Measurements from ENCODE around the gene SLC39A11.
"Not testable (repeated sequence)": the region's sequence is repeated elsewhere in the genome, so short reads cannot be mapped to it uniquely, and the experiment has no call there.

The SLC39A11 gene

GRCh38 chr17:72710834-72711233, 381.7 kb downstream of the SLC39A11 start:
- no peaks in the 10 kb centered on the region for H3K79me2 ChIP-seq (ENCODE audit: low read length)
- H2AFZ ChIP-seq (ENCODE audit: low read length): no peak overlapping the region
- H3K9ac ChIP-seq (ENCODE audit: low read length): no peak overlapping the region
- DNase-seq: no peak
- H3K27me3 ChIP-seq (replicated peaks; ENCODE audit: insufficient read depth, low read length): no peaks in the 10 kb centered on the region
- no peaks in the 10 kb centered on the region for H3K36me3 ChIP-seq (replicated peaks; ENCODE audit: insufficient read depth, low read length)
- H3K4me1 ChIP-seq (ENCODE audit: low read length): peaks cover 9% of the 10 kb centered on the region
- H3F3A ChIP-seq (ENCODE audit: insufficient read depth, low read length): peaks cover 6% of the 10 kb centered on the region
- no peaks in the 10 kb centered on the region for H4K20me1 ChIP-seq (ENCODE audit: insufficient read depth, low read length)
- H3K9me3 ChIP-seq (replicated peaks; ENCODE audit: insufficient read depth, low read length): no peaks in the 10 kb centered on the region
- H3K27ac ChIP-seq (ENCODE audit: low read length): no peak overlapping the region
- H3K4me2 ChIP-seq (ENCODE audit: low read depth, low read length): no peak overlapping the region
- TF ChIP-seq EZH2 (optimal IDR thresholded peaks at IDR 0.05; ENCODE audit: low read depth, low read length) (no peak), CTCF (IDR thresholded peaks at IDR 0.05; ENCODE audit: low read length) (no peak), EZH2phosphoT487 (IDR thresholded peaks at IDR 0.05; ENCODE audit: low read length) (no peak)
- no peak overlapping the region for H3K4me3 ChIP-seq (ENCODE audit: low read length)
- no peaks in the 10 kb centered on the region for H3K9me2 ChIP-seq (replicated peaks; ENCODE audit: insufficient read depth, low read length)

GRCh38 chr17:72710202-72710601, 382.3 kb downstream of the SLC39A11 start:
- no peak overlapping the region for H3K4me2 ChIP-seq (ENCODE audit: low read depth, low read length)
- no peaks in the 10 kb centered on the region for H3K27me3 ChIP-seq (replicated peaks; ENCODE audit: insufficient read depth, low read length)
- H3K79me2 ChIP-seq (ENCODE audit: low read length): no peaks in the 10 kb centered on the region
- no peaks in the 10 kb centered on the region for H3K9me2 ChIP-seq (replicated peaks; ENCODE audit: insufficient read depth, low read length)
- H4K20me1 ChIP-seq (ENCODE audit: insufficient read depth, low read length): no peaks in the 10 kb centered on the region
- no peak overlapping the region for H3K9ac ChIP-seq (ENCODE audit: low read length)
- no peak overlapping the region for H3K4me3 ChIP-seq (ENCODE audit: low read length)
- H3K36me3 ChIP-seq (replicated peaks; ENCODE audit: insufficient read depth, low read length): no peaks in the 10 kb centered on the region
- no peak overlapping the region for H3K27ac ChIP-seq (ENCODE audit: low read length)
- peaks cover 15% of the 10 kb centered on the region for H3K4me1 ChIP-seq (ENCODE audit: low read length)
- no peaks in the 10 kb centered on the region for H3K9me3 ChIP-seq (replicated peaks; ENCODE audit: insufficient read depth, low read length)
- TF ChIP-seq EZH2 (optimal IDR thresholded peaks at IDR 0.05; ENCODE audit: low read depth, low read length) (no peak), EZH2phosphoT487 (IDR thresholded peaks at IDR 0.05; ENCODE audit: low read length) (no peak), CTCF (IDR thresholded peaks at IDR 0.05; ENCODE audit: low read length) (no peak)
- peaks cover 9% of the 10 kb centered on the region for H3F3A ChIP-seq (ENCODE audit: insufficient read depth, low read length)
- no peak for DNase-seq
- H2AFZ ChIP-seq (ENCODE audit: low read length): no peak overlapping the region

- H3K9ac ChIP-seq (ENCODE audit: low read length); H3F3A ChIP-seq (ENCODE audit: insufficient read depth, low read length); H3K9me2 ChIP-seq (replicated peaks; ENCODE audit: insufficient read depth, low read length); H4K20me1 ChIP-seq (ENCODE audit: insufficient read depth, low read length); H2AFZ ChIP-seq (ENCODE audit: low read length); H3K79me2 ChIP-seq (ENCODE audit: low read length); H3K27me3 ChIP-seq (replicated peaks; ENCODE audit: insufficient read depth, low read length); H3K36me3 ChIP-seq (replicated peaks; ENCODE audit: insufficient read depth, low read length); H3K9me3 ChIP-seq (replicated peaks; ENCODE audit: insufficient read depth, low read length); DNase-seq; H3K4me3 ChIP-seq (ENCODE audit: low read length); H3K27ac ChIP-seq (ENCODE audit: low read length); H3K4me2 ChIP-seq (ENCODE audit: low read depth, low read length): not testable (repeated sequence)
- H3K4me1 ChIP-seq (ENCODE audit: low read length): peaks cover 15% of the 10 kb centered on the region
These were observed 383.8 kb downstream of the SLC39A11 start for GRCh38 chr17:72708682-72709081.

- no peaks in the 10 kb centered on the region for H3K9me3 ChIP-seq (replicated peaks; ENCODE audit: insufficient read depth, low read length)
- no peaks in the 10 kb centered on the region for H3K9me2 ChIP-seq (replicated peaks; ENCODE audit: insufficient read depth, low read length)
- TF ChIP-seq EZH2phosphoT487 (IDR thresholded peaks at IDR 0.05; ENCODE audit: low read length) (no peak), CTCF (IDR thresholded peaks at IDR 0.05; ENCODE audit: low read length) (no peak), EZH2 (optimal IDR thresholded peaks at IDR 0.05; ENCODE audit: low read depth, low read length) (no peak)
These were observed 384.6 kb downstream of the SLC39A11 start for GRCh38 chr17:72707881-72708280.

More at GRCh38 chr17:72707881-72708280, 384.6 kb downstream of the SLC39A11 start:
- Histone ChIP-seq H4K20me1 (ENCODE audit: insufficient read depth, low read length) (no peaks in the 10 kb centered on the region), H3K27ac (ENCODE audit: low read length) (no peak overlapping the region), H3K4me3 (ENCODE audit: low read length) (no peak overlapping the region), H3K4me2 (ENCODE audit: low read depth, low read length) (no peak overlapping the region), H3F3A (ENCODE audit: insufficient read depth, low read length) (peaks cover 9% of the 10 kb centered on the region), H3K4me1 (ENCODE audit: low read length) (peaks cover 15% of the 10 kb centered on the region), H3K79me2 (ENCODE audit: low read length) (no peaks in the 10 kb centered on the region), H2AFZ (ENCODE audit: low read length) (no peak overlapping the region), H3K36me3 (replicated peaks; ENCODE audit: insufficient read depth, low read length) (no peaks in the 10 kb centered on the region), H3K27me3 (replicated peaks; ENCODE audit: insufficient read depth, low read length) (no peaks in the 10 kb centered on the region), H3K9ac (ENCODE audit: low read length) (no peak overlapping the region)
- DNase-seq: no peak

Measured in MM.1S (cell line).